ENCODE results near the gene GCSAM.

GCSAM gene, protein sequence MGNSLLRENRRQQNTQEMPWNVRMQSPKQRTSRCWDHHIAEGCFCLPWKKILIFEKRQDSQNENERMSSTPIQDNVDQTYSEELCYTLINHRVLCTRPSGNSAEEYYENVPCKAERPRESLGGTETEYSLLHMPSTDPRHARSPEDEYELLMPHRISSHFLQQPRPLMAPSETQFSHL

DNA sequence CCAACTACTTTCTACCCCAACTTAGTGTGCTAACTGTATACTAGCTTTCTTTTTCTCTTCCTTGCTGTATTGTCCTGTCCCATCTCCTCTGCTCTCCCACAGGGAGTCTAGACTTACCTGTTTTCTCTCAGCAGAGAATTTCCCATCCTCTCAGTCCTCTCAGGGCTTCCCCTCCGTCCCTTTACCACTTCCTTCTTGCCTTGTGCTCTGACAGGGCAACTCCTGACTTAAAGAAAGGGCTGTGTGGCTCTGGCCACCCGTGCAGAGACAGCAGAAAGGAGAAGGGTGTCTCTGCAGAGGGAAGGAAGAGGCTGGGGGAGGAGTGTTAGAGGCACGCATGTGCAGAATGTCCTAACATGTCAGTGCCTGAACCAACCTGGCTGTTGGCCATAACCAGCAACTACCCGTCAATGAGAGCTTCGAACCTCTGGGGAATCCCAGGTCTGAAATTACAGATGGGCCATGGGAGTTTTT, at the start of gene GCSAM:
GCSAM (minus strand) TSS at position 274 of the 474 bp plus-strand sequence; CDS start at position 146, 128 bp downstream.
- no peak for DNase-seq

DNA sequence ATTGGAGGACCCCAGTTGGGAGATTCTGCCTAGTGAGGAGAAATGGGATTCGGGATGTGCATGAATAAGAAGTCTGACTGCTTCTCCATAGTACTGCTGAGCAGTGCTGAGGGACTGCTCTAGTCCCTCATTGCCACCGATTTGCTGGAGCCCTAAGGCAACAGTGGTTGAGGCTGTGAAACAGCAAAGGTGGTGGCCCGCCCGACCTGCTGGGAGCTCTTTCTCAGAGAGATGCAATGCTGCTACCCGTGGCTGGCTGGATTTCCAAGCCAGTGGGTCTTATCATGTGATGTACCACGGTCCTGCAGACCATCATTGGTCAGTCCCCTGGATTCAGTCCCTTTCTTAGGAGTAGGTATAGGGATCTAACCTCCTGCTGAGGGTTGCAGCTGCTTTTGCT, 42.6 kb upstream of the GCSAM start:
- DNase-seq, result no peak

DNA sequence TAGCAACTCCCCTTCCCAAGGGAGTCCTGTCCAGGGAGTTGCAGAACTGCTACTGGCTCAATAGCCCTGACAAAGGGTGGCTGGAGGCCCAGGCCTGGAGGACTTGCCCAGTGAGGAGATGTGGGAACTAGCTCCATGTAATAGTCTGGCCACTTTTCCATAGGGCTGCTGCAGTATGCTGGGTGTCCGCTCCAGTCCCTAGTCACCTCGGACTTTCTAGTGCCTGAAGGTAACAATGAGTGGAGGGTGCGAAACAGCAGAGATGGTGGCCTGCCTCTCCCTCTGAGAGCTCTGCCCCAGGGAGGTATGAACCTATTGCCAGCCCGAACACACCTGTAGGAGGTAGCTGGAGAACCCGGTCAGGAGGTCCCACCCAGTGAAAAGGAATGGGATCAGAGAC, 42.0 kb upstream of the GCSAM start:
- DNase-seq, result no peak

DNA sequence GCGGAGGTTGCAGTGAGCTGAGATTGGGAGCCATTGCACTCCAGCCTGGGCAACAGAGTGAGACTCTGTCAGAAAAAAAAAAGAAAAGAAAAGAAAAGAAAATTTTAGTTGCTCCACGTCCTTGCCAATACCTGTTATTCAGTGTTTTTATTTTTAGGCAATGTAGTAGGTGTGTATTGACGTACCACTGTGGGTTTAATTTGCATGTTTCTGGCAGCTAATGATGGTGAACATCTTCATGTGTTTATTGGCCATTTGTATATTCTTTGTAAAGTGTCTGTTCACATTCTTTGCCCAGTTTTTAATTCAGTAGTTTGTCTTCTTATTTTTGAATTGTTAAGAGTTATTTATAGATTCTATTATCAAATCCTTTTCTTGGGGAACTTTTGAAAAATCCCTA, 38.1 kb upstream of the GCSAM start:
- DNase-seq, result no peak

DNA sequence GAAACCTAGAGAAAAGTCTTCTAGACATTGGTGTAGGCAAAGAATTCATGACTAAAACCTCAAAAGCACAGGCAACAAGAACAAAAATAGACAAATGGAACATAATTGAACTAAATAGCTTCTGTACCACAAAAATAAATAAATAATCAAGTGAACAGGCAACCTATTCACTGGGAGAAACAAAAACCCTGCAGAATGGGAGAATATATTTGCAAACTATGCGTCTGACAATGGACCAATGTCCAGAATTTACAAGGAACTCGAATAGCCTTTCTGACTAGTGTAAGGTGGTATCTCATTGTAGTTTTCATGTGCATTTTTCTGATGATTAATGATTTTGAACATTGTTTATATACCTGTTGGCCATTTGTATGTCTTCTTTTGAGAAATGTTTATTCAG, 37.0 kb upstream of the GCSAM start:
- no peak for DNase-seq

DNA sequence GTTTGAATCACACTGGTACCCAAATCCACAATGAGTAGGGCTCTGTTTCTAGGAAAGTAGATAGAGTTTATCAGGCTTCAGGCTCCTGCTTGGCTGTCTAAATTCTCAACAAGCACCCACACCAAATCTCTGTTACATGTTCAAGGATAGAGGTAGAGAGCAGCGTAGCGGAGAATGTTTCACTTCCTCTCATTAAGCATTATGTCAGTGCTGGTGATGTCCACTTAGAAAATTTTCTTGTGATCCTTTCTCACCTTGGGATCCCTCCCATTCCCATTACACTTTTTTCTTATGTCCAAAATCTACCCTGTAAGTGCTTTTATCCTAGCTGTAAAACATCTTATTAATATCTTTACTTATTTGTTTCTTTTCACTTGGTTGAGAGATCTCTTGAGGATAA, 34.7 kb upstream of the GCSAM start:
- no peak for DNase-seq

DNA sequence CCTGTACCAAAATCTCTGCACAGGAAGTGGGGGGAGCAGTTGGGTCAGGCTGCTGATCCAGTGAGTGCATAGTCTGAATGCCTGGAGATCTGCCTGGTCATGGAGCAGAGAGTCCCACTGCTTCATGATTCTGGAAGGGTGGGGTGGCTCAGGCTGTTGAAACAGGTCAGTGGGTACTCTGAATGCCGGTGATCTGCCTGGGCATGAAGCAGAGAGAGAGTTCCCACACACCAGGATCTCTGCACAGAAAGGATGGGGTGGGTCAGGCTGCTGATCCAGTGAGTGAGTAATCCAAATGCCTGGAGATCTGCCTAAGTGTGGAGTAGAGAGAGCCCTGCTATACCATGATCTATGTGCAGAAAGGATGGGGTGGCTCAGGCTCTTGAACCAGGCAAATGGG, 16.1 kb upstream of the GCSAM start:
- no peak for DNase-seq

DNA sequence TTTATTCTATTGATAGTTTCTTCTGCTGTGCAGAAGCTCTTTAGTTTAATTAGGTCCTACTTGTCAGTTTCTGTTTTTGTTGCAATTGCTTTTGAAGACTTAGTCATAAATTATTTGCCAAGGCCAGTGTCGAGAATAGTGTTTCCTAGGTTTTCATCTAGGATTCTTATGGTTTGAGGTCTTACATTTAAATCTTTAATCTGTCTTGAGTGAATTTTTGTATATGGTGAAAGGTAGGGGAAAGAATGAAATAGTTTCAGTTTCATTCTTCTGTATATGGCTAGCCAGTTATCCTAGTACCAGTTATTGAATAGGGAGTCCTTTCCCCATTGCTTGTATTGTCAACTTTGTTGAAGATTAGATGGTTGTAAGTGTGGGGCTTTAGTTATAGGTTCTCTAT, 10.6 kb upstream of the GCSAM start:
- no peak for DNase-seq

DNA sequence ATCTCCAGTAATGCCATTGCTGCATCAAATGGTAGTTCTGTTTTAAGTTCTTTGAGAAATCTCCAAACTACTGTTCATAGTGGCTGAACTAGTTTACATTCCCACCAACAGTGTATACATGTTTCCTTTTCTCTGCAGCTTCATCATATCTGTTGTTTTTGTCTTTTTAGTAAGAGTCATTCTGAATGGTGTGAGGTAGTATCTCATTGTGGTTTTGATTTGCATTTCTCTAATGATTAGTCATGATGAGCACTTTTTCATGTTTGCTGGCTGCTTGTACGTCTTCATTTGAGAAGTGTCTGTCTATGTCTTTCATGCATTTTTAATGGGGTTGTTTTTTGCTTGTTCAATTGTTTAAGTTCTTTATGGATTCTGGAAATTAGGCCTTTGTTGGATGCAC, 10.2 kb upstream of the GCSAM start:
- DNase-seq, result no peak

DNA sequence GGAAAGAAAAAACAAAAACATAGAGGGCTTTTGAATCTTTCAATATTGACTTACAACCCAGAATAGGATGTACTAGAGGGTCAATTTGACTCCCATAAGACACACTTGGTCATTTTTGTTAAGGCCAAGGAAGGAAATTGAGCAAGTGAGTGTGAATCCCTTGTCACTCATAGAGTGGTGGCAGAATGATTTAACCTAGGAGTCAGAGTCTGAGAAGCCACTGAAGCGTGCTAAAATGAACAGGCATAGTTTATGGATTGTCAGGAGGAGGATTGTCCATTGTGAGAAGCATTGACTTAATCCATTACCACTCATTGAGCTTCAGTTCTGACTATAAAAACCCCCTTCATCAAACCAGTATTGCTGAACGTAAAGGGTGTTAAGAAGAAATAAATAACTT, 8.2 kb upstream of the GCSAM start:
- no peak for DNase-seq

DNA sequence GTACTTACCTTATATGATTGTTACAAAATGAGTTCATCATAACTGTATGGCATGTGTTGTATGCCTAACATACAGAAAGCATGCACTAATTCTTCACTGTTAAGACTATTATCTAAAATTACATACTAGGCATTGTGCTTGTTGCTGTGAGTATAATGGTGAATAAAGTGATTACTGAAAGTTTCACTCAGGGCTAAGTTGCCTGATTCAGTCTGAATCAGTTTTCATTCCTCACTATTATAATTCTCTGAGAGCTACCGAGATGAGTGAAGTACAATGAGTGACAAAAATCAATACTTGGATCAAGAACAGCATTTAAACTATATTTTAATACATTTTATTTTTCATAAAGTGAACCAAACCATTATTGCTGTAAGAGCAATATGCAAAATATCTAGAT, 7.5 kb upstream of the GCSAM start:
- DNase-seq, result no peak

DNA sequence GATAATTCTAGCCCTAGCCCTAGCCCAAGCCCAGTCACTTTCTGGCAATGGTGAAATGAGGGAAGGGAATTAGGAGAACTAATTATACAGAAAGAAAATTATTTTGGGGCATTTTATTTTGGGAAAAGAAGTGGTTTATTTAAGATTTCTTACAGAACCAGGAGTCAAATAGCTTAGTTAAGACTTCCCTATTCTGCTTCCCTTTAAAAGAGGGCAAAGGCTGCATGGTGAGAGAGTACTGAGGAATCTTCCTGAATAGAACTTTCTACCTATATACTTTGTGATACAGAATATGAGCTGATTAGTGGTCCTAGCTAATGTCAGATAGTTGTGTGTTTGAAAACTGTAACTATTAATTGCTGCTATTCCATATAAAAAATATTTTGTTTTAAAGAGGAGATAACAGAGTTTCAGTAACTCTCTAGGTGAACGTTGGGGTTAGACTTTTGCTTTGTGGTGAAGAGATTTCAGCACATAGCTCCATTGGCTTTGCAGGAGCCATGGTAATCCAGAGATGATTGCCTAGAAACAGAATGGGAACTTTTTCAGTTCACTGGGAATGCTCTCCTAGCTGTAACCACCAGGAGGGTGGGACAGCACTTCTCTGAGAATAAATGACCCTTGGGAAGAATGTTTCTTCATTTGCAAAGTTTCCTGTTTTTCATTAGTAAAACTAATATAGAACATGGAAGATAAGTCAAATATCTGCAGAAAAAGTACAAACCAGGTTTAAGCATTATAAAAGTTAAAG, 5.3 kb upstream of the GCSAM start:
- no peak for DNase-seq

DNA sequence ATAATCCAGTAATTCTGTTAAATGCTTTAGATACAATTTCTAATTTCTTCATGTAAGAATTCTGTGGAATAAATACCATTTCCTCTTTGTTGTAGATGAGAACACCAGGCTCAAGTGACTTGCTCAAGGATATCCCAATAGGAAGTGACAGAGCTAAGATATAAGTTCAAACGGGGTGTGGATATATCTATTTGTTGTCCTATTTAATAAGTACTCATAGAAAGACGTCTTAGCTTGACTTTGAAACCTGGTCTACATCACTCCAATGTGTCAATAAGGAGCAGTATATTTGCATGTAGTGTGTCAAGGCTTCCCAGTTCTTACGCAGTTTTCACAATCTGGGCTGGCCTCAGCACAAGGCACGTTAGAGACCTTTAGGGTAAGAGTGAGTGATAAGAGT, 4.7 kb upstream of the GCSAM start:
- DNase-seq, result no peak

DNA sequence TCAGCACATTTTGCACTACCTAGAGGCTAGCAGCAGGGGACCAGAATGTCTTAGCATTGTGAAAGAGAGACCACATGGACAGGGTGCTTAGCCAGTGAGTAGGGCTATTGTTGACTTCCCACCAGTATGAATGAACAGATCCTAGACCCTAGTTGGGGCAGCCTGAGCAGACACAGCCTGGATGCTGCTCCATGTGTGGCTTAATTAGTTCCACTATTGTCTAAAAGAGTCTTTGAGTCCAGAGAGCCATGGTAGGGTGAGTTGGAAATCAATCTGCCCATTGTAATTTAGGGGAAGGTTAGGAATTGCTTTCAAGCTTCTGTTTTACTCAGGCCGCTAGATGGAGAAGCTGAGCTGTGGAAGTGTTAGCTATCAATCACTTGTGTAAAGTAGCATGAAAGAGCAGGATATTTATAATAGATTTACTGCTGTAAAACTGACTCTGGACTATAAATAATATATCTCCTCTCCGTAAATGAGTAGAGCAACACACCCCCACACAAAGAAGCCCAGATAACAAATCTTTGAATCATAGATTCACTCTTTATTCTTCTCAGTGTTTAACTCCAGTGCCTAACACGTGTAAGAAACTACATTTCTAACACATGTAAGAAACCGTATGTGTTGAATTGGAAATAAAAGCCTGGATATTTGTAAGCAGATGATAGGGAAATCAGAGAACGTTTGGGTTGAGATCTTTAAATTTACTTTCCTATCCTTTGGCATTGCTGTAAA, 4.1 kb upstream of the GCSAM start:
- DNase-seq, result no peak

DNA sequence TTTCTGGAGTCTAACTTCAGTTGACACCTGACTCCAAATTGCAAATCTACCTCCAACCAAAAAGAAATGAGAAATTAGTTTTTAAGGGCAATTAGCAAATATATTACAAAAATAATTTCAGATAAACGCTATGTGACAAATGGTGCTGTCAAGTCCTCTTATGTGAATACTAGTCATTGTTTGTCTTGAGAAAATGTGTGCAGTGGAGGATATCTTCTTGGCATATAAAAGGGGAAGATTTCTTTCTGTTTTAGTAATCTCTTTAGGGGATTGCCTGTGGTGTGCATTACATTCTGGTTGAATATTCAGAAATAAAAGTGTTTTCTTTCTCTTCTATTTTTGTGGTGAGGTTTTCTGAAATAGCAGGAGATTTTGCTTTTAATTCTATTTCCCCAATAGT, 3.0 kb upstream of the GCSAM start:
- DNase-seq, result no peak

DNA sequence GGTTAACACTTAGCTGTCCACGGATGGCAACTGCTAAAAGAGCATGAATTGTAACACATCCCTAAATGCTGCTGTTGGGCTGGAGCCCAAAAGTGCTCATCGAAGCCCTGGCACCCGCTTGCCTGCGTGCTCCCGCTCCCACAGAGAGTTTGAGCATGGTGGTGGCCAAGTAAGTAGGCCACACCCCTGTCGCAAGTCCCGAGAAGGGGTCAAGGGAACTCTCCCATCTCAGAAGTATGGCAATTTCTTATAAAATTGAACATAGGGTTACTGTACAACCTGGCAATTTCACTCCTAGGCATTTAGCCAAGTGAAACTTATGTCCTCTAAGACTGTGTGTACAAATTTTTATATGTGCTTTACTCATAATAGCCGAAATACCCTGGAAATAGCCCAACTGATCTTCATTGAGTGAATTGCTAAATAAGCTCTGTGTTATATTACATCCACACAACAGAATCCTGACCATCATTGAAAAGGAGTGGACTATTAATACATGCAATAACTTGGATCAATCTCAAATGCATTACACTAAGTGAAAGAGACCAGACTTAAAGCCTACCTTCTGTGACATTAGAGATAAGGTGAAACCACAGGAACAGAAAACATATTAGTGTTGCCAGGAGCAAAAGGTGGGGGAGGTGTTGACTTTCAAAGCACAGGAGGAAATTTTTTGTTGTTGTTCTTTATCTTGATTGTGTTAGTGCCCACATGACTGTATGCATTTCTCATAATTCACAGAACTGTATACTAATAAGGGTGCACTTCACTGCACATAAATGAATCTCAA, 1.5 kb upstream of the GCSAM start:
- DNase-seq, result no peak

DNA sequence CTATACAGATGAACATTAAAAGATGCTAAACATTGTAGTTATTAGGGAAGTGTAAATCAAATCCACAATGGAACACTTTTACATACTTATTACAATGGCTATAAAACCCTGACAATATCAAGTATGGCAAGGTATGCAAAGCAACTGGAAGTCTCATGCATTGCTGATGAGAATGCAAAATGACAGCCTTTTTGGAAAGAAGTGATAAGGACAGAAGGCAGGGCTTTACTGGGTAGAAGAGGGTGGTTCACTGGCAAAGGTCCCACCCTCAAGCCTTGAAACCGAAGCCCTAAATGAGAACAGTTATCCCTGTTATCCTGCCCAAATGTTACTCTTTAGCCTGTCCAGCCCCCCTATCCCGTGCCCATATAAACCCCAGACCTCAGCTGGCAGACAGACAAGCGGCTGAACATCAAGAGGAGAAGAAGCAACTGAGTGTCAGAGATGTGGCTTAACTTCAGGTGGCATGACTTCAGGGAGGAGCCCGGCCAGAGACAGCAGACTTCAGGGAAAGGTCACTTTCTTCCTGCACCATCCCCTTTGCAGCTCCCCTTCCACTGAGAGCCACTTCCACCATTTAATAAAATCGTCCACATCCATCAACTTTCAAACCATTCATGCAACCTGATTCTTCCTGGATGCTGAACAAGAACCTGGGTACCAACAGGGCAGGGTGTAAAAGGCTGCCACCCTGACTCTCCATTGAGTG, 732 bp upstream of the GCSAM start:
- DNase-seq, result no peak

DNA sequence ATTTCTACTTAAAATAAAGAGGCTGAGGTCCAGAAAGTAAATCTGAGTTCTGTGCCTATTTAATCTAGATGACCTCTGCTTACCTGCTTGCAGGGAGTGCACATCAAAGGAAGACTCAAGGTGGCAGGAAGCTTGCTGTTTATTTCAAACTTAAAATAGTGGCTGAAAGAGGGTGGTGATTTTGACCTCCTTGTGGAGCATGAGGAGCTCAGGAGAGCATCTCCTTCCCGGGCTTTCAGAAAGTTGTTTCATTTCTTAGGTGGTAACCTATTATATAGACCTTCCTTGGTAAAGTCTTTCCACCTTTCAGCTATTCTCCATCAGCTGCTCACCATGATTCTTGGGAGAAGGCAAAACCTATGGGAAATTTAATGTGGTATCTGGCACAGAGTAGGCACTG, 494 bp downstream of the GCSAM start:
- DNase-seq, result no peak

DNA sequence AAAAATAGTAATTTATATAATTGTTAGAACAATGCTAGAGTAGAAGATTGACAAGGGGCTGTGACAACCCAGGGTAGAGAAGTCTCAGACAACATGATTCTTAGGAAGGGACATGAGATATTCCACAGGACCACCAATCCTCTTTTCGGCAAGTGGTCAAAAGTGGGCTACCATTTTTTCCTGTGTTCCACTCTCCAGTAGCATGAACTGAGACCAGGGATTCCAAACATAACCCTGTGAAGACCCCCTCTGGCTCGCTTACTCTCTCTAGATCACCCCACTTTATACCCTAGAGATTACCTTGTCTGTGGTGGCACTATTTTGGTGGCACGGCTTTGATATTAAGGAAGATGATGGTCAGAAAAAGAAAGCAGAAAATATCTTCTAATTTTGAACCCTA, 960 bp downstream of the GCSAM start:
- no peak for DNase-seq

DNA sequence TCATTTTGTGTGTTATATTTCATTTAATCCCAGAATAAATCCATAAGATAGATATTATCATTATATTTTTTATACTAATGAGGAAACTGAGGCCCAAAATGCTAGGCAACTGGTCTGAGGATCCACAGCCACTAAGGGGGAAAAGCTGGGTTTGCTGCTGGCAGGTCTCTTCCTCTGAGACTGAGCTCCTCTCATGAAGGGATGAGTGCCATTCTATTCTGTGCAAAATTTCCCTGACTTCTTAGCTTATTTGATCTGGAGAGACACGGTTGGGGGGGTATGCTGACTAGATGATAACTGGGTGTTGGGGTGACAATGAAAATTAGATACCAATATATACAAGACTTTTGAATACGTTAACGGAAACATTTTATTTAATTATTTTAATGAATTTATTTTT, 1.9 kb downstream of the GCSAM start:
- no peak for DNase-seq

DNA sequence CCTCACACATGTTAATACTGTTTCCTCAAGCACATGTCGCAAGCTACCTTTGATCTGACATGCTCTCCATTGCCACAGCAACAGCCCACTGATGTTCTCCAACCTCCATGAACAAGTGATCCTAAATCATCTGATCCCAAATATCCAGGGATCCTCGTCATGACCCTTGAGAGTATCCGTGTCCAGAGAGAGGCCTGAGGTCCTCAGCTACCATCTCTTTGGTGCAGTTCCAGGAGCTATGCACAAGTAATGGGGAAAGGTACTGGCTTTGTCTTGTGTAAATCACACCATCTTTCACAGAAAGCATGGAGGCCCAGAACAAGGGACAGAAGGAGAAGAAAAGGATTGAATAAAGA, 2.4 kb downstream of the GCSAM start:
- DNase-seq, result no peak

DNA sequence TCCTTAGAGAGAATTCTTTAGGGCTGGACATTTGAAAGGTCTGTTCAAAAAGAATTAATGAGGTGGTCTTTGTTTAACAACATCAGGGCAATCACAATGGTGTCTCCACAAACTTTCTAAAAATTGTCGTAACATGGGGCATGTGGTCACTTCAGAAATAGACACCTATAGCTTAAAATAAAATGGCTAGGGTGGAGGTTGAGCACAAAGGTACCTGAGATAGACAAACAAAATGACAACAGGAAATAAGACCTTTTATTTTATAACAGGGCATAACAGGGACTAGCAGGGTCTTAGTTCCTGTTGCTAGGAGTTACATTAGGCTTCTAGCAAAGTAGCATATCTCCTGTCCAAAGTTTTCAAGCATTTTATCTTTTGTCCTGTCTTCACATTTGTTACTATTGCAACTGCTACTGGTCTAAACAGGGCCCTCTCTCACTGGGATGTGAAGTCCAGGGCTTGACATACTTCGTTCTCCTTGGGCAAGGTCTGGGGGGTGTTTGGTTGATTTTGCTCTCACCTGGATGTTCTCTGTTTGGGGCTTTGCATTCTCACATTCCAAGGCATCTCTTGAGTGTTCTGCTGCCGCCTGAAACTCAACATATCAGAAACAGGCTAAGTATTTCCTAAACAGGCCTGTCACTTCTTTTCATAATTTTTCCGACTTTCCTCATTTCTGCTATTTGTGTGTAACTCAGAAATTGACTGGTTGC, 3.0 kb downstream of the GCSAM start:
- DNase-seq, result no peak

Data from cortex of kidney (tissue), 1 donor.